HEK293T (cell line): Measurements from ENCODE around the gene GABRA1.

Experiments
- FOXA1 ChIP-seq: fragments of 450-650 bp; IDR thresholded peaks from 2 replicates; pipeline ENCODE4 v1.6.1; 2016; ENCODE audit warnings: mild to moderate bottlenecking
- FOXK2 ChIP-seq: fragments of 450-650 bp; IDR thresholded peaks from 2 replicates; pipeline ENCODE4 v1.6.1; 2016; ENCODE audit warnings: mild to moderate bottlenecking
- SP1 ChIP-seq: fragments of 450-650 bp; IDR thresholded peaks from 2 replicates; pipeline ENCODE4 v1.6.1; 2017

DNA sequence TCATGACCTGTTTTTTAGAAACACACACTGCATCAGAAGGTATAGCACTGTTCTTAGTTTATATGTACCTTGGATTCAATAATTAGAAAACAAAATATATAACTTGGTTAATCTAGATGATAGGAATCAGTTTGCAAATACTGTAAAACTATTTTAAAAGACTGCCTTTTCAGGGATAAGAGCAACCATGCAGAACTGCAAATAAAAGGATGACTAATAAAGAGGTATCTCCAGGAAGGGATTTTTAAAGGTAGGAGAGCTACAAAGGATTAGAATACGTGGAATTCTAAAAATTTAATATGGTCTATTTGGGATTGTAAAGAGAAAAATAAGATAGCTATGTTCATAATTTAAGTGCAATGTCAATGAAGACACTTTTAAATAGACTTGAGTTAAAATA lies 9.4 kb downstream of the GABRA1 start:
- TF ChIP-seq FOXK2 (no peak), SP1 (no peak), FOXA1 (no peak)
